ENCODE data around the gene CDH24. TPM values are rescaled to one million over a fixed set of nuclear protein-coding genes. Genes with fewer than 3 reads are reported as not detected.

Gene CDH24
- total and polyA plus RNA-seq, 9 of the 15 experiments (the other 6 are each of a cell fraction or from before 2014, with no cell fraction given) = 0.04 to 16.2 (median 4.9) TPM

DNA sequence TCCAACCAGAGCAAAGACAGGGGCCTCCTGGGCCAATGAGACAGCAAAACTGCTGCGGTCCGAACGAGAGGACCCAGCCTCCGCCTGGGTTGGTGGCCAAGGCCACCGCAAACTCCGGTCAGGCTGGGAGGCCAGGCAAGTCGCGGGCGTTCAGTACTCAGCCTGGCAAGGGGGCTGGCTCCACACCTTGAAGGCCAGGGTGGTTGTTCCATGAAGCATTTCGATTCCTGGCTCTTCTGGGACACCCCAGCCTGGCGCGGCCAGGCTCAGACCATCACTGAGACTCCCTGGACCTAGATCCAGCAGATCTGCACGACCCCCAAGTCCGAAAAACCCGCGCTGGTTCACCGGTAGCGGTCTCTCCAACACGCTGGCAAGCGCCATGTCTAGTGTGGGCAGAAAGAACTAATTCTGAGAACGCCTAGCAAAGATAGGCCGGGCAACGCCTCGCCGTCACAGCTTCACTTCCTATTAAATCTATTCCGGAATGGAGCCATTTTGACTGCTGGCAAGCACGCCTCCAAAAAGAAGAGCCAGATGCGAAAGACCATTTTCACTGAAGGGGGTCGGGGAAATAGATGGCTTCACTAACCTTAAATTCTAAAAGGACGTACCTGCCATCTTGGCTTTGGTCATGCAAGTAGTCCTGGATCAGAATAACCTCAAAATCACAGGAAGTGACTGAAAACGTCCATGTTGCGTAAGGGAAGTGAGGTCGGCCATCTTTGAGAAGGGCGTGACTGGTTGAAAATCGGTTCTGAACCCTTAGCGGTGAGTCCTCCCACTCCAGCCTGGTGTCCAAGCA is 22.6 kb downstream of the CDH24 start, which contains the start of gene PSMB5 (continued):
- TF ChIP-seq, protein P1, sequence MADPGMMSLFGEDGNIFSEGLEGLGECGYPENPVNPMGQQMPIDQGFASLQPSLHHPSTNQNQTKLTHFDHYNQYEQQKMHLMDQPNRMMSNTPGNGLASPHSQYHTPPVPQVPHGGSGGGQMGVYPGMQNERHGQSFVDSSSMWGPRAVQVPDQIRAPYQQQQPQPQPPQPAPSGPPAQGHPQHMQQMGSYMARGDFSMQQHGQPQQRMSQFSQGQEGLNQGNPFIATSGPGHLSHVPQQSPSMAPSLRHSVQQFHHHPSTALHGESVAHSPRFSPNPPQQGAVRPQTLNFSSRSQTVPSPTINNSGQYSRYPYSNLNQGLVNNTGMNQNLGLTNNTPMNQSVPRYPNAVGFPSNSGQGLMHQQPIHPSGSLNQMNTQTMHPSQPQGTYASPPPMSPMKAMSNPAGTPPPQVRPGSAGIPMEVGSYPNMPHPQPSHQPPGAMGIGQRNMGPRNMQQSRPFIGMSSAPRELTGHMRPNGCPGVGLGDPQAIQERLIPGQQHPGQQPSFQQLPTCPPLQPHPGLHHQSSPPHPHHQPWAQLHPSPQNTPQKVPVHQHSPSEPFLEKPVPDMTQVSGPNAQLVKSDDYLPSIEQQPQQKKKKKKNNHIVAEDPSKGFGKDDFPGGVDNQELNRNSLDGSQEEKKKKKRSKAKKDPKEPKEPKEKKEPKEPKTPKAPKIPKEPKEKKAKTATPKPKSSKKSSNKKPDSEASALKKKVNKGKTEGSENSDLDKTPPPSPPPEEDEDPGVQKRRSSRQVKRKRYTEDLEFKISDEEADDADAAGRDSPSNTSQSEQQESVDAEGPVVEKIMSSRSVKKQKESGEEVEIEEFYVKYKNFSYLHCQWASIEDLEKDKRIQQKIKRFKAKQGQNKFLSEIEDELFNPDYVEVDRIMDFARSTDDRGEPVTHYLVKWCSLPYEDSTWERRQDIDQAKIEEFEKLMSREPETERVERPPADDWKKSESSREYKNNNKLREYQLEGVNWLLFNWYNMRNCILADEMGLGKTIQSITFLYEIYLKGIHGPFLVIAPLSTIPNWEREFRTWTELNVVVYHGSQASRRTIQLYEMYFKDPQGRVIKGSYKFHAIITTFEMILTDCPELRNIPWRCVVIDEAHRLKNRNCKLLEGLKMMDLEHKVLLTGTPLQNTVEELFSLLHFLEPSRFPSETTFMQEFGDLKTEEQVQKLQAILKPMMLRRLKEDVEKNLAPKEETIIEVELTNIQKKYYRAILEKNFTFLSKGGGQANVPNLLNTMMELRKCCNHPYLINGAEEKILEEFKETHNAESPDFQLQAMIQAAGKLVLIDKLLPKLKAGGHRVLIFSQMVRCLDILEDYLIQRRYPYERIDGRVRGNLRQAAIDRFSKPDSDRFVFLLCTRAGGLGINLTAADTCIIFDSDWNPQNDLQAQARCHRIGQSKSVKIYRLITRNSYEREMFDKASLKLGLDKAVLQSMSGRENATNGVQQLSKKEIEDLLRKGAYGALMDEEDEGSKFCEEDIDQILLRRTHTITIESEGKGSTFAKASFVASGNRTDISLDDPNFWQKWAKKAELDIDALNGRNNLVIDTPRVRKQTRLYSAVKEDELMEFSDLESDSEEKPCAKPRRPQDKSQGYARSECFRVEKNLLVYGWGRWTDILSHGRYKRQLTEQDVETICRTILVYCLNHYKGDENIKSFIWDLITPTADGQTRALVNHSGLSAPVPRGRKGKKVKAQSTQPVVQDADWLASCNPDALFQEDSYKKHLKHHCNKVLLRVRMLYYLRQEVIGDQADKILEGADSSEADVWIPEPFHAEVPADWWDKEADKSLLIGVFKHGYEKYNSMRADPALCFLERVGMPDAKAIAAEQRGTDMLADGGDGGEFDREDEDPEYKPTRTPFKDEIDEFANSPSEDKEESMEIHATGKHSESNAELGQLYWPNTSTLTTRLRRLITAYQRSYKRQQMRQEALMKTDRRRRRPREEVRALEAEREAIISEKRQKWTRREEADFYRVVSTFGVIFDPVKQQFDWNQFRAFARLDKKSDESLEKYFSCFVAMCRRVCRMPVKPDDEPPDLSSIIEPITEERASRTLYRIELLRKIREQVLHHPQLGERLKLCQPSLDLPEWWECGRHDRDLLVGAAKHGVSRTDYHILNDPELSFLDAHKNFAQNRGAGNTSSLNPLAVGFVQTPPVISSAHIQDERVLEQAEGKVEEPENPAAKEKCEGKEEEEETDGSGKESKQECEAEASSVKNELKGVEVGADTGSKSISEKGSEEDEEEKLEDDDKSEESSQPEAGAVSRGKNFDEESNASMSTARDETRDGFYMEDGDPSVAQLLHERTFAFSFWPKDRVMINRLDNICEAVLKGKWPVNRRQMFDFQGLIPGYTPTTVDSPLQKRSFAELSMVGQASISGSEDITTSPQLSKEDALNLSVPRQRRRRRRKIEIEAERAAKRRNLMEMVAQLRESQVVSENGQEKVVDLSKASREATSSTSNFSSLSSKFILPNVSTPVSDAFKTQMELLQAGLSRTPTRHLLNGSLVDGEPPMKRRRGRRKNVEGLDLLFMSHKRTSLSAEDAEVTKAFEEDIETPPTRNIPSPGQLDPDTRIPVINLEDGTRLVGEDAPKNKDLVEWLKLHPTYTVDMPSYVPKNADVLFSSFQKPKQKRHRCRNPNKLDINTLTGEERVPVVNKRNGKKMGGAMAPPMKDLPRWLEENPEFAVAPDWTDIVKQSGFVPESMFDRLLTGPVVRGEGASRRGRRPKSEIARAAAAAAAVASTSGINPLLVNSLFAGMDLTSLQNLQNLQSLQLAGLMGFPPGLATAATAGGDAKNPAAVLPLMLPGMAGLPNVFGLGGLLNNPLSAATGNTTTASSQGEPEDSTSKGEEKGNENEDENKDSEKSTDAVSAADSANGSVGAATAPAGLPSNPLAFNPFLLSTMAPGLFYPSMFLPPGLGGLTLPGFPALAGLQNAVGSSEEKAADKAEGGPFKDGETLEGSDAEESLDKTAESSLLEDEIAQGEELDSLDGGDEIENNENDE (IDR thresholded peaks at IDR 0.05; ENCODE audit: low read depth, low read length) = no peak
- peak in 1 of 2 experiments; percentile 64; a peak in 1 of 4 replicates for TF ChIP-seq RCOR1 (IDR thresholded peaks at IDR 0.05; ENCODE audit: borderline replicate concordance in 1 of 2, low read depth in 2 of 2, low read length in 2 of 2)
- no peak for TF ChIP-seq STAG1 (CRISPR knock-in tag; IDR thresholded peaks at IDR 0.05; ENCODE audit: borderline replicate concordance)
- TF ChIP-seq CHD2 (IDR thresholded peaks at IDR 0.05; ENCODE audit: low read depth, low read length) = no peak
- TF ChIP-seq PML (IDR thresholded peaks at IDR 0.05; ENCODE audit: low read length) = peak; percentile 43; the same call in 1 of the 2 replicates
- TF ChIP-seq, protein P2, sequence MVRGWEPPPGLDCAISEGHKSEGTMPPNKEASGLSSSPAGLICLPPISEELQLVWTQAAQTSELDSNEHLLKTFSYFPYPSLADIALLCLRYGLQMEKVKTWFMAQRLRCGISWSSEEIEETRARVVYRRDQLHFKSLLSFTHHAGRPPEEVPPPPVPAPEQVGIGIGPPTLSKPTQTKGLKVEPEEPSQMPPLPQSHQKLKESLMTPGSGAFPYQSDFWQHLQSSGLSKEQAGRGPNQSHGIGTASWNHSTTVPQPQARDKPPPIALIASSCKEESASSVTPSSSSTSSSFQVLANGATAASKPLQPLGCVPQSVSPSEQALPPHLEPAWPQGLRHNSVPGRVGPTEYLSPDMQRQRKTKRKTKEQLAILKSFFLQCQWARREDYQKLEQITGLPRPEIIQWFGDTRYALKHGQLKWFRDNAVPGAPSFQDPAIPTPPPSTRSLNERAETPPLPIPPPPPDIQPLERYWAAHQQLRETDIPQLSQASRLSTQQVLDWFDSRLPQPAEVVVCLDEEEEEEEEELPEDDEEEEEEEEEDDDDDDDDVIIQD (CRISPR knock-in tag; IDR thresholded peaks at IDR 0.05) = 0 out of 2 replicates have a peak, but pooled peaks have one; percentile 33
- TF ChIP-seq, protein P3, sequence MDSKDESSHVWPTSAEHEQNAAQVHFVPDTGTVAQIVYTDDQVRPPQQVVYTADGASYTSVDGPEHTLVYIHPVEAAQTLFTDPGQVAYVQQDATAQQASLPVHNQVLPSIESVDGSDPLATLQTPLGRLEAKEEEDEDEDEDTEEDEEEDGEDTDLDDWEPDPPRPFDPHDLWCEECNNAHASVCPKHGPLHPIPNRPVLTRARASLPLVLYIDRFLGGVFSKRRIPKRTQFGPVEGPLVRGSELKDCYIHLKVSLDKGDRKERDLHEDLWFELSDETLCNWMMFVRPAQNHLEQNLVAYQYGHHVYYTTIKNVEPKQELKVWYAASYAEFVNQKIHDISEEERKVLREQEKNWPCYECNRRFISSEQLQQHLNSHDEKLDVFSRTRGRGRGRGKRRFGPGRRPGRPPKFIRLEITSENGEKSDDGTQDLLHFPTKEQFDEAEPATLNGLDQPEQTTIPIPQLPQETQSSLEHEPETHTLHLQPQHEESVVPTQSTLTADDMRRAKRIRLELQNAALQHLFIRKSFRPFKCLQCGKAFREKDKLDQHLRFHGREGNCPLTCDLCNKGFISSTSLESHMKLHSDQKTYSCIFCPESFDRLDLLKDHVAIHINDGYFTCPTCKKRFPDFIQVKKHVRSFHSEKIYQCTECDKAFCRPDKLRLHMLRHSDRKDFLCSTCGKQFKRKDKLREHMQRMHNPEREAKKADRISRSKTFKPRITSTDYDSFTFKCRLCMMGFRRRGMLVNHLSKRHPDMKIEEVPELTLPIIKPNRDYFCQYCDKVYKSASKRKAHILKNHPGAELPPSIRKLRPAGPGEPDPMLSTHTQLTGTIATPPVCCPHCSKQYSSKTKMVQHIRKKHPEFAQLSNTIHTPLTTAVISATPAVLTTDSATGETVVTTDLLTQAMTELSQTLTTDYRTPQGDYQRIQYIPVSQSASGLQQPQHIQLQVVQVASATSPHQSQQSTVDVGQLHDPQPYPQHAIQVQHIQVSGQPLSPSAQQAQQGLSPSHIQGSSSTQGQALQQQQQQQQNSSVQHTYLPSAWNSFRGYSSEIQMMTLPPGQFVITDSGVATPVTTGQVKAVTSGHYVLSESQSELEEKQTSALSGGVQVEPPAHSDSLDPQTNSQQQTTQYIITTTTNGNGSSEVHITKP (IDR thresholded peaks at IDR 0.05; ENCODE audit: partially characterized antibody) = peak; percentile 80
- TF ChIP-seq CBFB (CRISPR knock-in tag; IDR thresholded peaks at IDR 0.05) = no peak; the same call in 1 of the 2 replicates
